ENCODE results near the gene MYPOP. TPM values are rescaled to one million over a fixed set of nuclear protein-coding genes. Genes with fewer than 3 reads are reported as not detected.

MYPOP gene
- total RNA-seq, 1 experiment from 2014 or later: 5.5 TPM

DNA sequence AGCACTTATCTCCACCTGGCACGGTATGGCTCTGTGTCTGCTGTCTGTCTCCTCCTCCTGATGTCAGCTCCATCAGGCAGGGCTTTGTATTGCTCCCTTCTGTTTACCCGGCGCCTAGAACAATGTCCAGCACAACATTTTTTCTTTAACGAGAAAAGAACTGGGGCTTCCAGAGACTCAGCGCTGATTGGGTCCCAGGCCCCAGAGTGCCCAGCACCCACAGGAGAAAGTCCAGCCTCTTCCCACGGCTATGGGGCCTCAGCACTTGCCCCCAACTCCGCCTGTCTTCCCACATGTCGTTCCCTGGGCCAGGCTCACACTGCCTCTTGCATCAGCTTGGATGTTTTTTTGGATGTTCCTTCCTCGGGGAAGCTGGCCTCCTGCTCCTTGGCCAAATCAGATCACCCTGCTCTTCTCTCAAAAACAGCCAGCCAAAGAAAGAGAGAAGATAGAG is 6.9 kb downstream of the MYPOP start:
- no TSS peak for BruUV-seq (replicated peaks)
- no peaks in the 10 kb centered on the region for H3K27me3 Mint-ChIP-seq (ENCODE audit: insufficient read depth, unreplicated experiment)
- no peak for DNase-seq (ENCODE audit: unreplicated experiment)
- no peaks in the 10 kb centered on the region for H3K9me3 Mint-ChIP-seq (ENCODE audit: unreplicated experiment)
- POLR2A ChIA-PET: interaction anchor here (0.8 kb wide), 1 partner anchor 9 kb away, joined by 5 read pairs; the partner anchor contains the start of gene IRF2BP1
- CTCF ChIA-PET: interaction anchor here (2.3 kb wide), 1 partner anchor 12 kb away, joined by 9 read pairs; no protein-coding TSS in a partner anchor
- no peak overlapping the region for H3K27ac Mint-ChIP-seq (ENCODE audit: low read depth, unreplicated experiment)
- no peak for TF ChIP-seq CTCF (IDR thresholded peaks at IDR 0.05; ENCODE audit: unreplicated experiment)
- intact Hi-C loops (cut with micrococcal nuclease): no loop called here
- peaks cover 6% of the 10 kb centered on the region for H3K4me1 Mint-ChIP-seq (ENCODE audit: insufficient read depth, unreplicated experiment)
- peaks cover 53% of the 10 kb centered on the region for H3K36me3 Mint-ChIP-seq (ENCODE audit: insufficient read depth, unreplicated experiment)
- H3K4me3 Mint-ChIP-seq (ENCODE audit: unreplicated experiment): no peak overlapping the region

DNA sequence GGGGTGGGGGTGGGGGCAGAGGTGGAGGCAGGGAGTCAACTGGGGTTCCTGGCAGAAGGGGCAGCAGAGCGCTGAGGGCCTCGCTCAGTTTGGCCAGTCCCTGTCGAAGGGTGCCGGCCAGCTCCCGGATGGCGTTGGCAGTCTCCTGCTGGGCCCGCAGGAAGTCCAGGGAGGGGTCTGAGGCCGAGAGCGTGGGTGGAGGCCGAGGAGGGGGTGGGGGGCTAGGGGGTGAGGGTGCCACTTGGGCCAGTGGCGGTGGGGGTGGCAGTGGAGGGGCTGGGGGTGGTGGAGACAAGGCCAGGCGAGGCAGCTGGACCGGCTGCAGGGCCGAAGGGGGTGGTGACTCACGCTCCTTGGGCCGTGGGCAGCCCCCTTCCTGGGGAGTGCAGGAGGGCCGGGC is 11.5 kb downstream of the MYPOP start:
- Mint-ChIP-seq H3K4me1 (ENCODE audit: insufficient read depth, unreplicated experiment) (peaks cover 3% of the 10 kb centered on the region), H3K36me3 (ENCODE audit: insufficient read depth, unreplicated experiment) (peaks cover 25% of the 10 kb centered on the region), H3K27me3 (ENCODE audit: insufficient read depth, unreplicated experiment) (no peaks in the 10 kb centered on the region), H3K27ac (ENCODE audit: low read depth, unreplicated experiment) (no peak overlapping the region), H3K9me3 (ENCODE audit: unreplicated experiment) (no peaks in the 10 kb centered on the region), H3K4me3 (ENCODE audit: unreplicated experiment) (no peak overlapping the region)
- ChIA-PET POLR2A (interaction anchor here (0.6 kb wide), 1 partner anchor 410 kb away, joined by 3 read pairs; no protein-coding TSS in a partner anchor), CTCF (interaction anchor here (1.7 kb wide), 1 partner anchor 11 kb away, joined by 8 read pairs; the partner anchor contains the start of gene MYPOP)
- intact Hi-C loops (cut with micrococcal nuclease): no loop called here
- no peak for TF ChIP-seq CTCF (IDR thresholded peaks at IDR 0.05; ENCODE audit: unreplicated experiment)
- no peak for DNase-seq (ENCODE audit: unreplicated experiment)
- no TSS peak for BruUV-seq (replicated peaks)

DNA sequence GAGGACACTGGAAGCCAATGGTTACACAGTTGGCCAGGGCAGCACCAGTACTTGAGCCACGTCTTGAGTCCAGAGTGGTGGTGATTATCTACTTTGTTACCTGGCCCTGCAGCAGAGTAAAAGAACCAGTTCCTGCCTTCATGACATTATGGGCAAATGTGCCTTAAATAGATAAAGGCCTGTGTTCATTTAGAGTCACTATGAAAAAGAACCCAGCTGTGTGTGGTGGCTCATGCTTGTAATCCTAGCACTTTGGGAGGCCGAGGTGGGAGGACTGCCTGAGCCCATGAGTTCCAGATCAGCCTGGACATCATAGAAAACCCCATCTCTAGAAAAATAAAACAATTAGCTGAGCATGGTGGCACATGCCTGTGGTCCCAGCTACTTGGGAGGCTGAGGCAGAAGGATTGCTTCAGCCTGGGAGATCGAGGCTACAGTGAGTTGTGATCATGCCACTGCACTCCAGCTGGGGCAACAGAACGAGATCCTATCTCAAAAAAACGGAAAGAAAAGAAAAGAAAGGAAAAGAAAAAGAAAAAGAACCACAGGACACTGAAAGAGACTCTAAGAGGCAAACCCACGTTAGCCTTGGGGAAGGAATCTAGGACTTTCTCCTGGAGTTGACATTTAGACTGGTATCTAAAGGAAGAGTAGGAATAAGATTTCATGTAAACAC is 13.1 kb downstream of the MYPOP start:
- H3K4me3 Mint-ChIP-seq (ENCODE audit: unreplicated experiment): no peak overlapping the region
- intact Hi-C loops (cut with micrococcal nuclease): loop anchor here (10.0 kb wide), 1 partner anchor 105 kb away; the partner anchor contains the start of gene CCDC61
- no peaks in the 10 kb centered on the region for H3K27me3 Mint-ChIP-seq (ENCODE audit: insufficient read depth, unreplicated experiment)
- H3K27ac Mint-ChIP-seq (ENCODE audit: low read depth, unreplicated experiment): no peak overlapping the region
- TF ChIP-seq CTCF (IDR thresholded peaks at IDR 0.05; ENCODE audit: unreplicated experiment): no peak
- H3K9me3 Mint-ChIP-seq (ENCODE audit: unreplicated experiment): no peaks in the 10 kb centered on the region
- ChIA-PET CTCF (interaction anchor here (0.6 kb wide), 1 partner anchor 40 kb away, joined by 4 read pairs; no protein-coding TSS in a partner anchor), POLR2A (no interaction called here)
- H3K36me3 Mint-ChIP-seq (ENCODE audit: insufficient read depth, unreplicated experiment): peaks cover 18% of the 10 kb centered on the region
- BruUV-seq (replicated peaks): no TSS peak
- H3K4me1 Mint-ChIP-seq (ENCODE audit: insufficient read depth, unreplicated experiment): peaks cover 3% of the 10 kb centered on the region
- no peak for DNase-seq (ENCODE audit: unreplicated experiment)

DNA sequence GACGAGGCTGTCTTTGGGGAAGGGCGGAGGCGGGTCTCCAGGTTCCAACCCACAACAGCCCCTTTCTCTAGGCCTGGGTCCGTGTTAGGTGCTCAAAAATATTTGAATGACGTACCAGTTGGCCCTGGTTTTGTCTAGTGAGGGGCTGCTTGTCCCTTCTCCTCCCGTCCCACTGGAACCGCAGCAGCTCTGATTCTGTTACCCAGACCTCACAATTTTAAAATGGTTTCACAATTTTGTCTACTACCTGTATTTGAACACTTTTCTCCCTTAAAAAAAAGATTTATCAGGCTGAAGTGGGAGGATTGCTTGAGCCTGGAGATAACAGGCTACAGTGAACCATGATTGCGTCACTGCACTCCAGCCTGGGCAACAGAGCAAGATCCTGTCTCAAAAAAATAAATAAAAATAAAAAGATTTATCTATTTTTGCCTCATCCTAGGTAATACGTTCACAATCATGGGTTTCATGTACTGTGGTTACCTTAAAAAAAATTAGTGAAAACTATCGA is 15.2 kb downstream of the MYPOP start:
- Mint-ChIP-seq H3K4me1 (ENCODE audit: insufficient read depth, unreplicated experiment) (peaks cover 10% of the 10 kb centered on the region), H3K36me3 (ENCODE audit: insufficient read depth, unreplicated experiment) (peaks cover 18% of the 10 kb centered on the region), H3K27me3 (ENCODE audit: insufficient read depth, unreplicated experiment) (no peaks in the 10 kb centered on the region), H3K27ac (ENCODE audit: low read depth, unreplicated experiment) (peak overlapping the region; percentile 98), H3K4me3 (ENCODE audit: unreplicated experiment) (peak overlapping the region; percentile 97), H3K9me3 (ENCODE audit: unreplicated experiment) (no peaks in the 10 kb centered on the region)
- intact Hi-C loops (cut with micrococcal nuclease): loop anchor here (10.0 kb wide), 1 partner anchor 108 kb away; the partner anchor contains the start of gene CCDC61
- TSS peak; percentile 95 for BruUV-seq (replicated peaks)
- CTCF ChIA-PET: no interaction called here
- DNase-seq (ENCODE audit: unreplicated experiment): no peak
- POLR2A ChIA-PET: interaction anchor here (1.5 to 4.0 kb wide), 8 partner anchors 15 to 133 kb away, joined by 3 to 46 read pairs (median 10); partner anchors contain the start of genes CCDC61, MYPOP, SIX5 and SYMPK
- no peak for TF ChIP-seq CTCF (IDR thresholded peaks at IDR 0.05; ENCODE audit: unreplicated experiment)
